Psoas muscle (tissue), 8 donors: ENCODE results near the gene ASTN1. TPM values are rescaled to one million over a fixed set of nuclear protein-coding genes. Genes with fewer than 3 reads are reported as not detected.

Experiments used
- ATAC-seq, 4 donors: fragments of 200-7000 bp; cut with Tn5 transposase; one replicate each; pipeline ENCODE4 v1.9.1; 2020; ENCODE audit warnings: moderate library complexity in 3 of 4, mild to moderate bottlenecking in 2 of 4
- DNase-seq, 2 donors: peaks; one replicate each; pipeline ENCODE4 v3.0.0-alpha.2; 2020
- H3K27ac ChIP-seq: fragments of 200-600 bp; one replicate; pipeline ENCODE4 v1.8.0; 2022
- H3K27me3 ChIP-seq, 3 donors: fragments of 200-600 bp in 1 of 3; one replicate each; pipeline versions ENCODE4 v1.6.1 to v1.8.0; 2013 to 2022; ENCODE audit warnings: low read length in 2 of 3, mild to moderate bottlenecking in 2 of 3, moderate library complexity in 1 of 3; ENCODE audit not compliant: insufficient read depth in 3 of 3
- H3K36me3 ChIP-seq, 2 donors: fragments of 200-600 bp in 1 of 2; one replicate each; pipeline versions ENCODE4 v1.6.1 to v1.8.0; 2013 to 2022; ENCODE audit warnings: low read depth in 1 of 2, mild to moderate bottlenecking in 1 of 2, moderate library complexity in 1 of 2; ENCODE audit not compliant: insufficient read depth in 1 of 2
- H3K4me1 ChIP-seq: fragments of 200-600 bp; one replicate; pipeline ENCODE4 v1.8.0; 2022
- H3K4me3 ChIP-seq: fragments of 200-600 bp; one replicate; pipeline ENCODE4 v1.8.0; 2022; ENCODE audit warnings: mild to moderate bottlenecking
- H3K9me3 ChIP-seq: fragments of 200-600 bp; one replicate; pipeline ENCODE4 v1.8.0; 2022
- WGBS, 3 donors: extraction: QIAGEN DNeasy Blood & Tissue Kit; methylation state at CpG; one replicate each; pipeline versions ENCODE4 v1.1.6 to v1.1.7; 2013; 5-methylcytosine and 5-hydroxymethylcytosine counted together
- intact Hi-C, 2 donors: fragments of 100-400 bp; cut with DNase I; formaldehyde crosslinking; loops; one replicate each; pipeline versions ENCODE4 v1.11.0 to v1.14.2; 2022
- polyA plus RNA-seq, 3 donors: library from polyadenylated mRNA; stranded (reverse); fragments of 200-250 nt; gene quantifications; one replicate each; pipeline ENCODE4 v1.2.3, GENCODE V29; 2013
- total RNA-seq, 4 donors: library from RNA; stranded (reverse); fragmentation: NEBNext Ultra II Directional in 2 of 4; extraction: Animal tissue kit (Norgen Biotek cat#: 25700) in 2 of 4; gene quantifications; one replicate each; pipeline versions ENCODE4 v1.2.1 to v1.2.4, GENCODE V29; 2021 to 2023
- TF ChIP-seq, protein P1 (sequence below): fragments of 200-600 bp; IDR thresholded peaks from one replicate; pipeline ENCODE4 v1.8.0; 2022; ENCODE audit warnings: antibody characterized with exemption
- donor health status: healthy with polysubstance abuse.
- donor health status: DM: no; HTN: no; CAD: no; lungs with moderate emphysema.
- donor health status: Bipolar disorder and iron deficiency.
- donor health status: healthy.
- donor health status: DM: yes; HTN: yes; CAD: no.
- donor health status: DM: no; HTN: no; CAD: no.
- donor health status: DM: no; HTN: no; CAD: no.
- donor health status: DM: yes; HTN: yes; CAD: no.

Gene ASTN1
- total and polyA plus RNA-seq, 7 donors: 0.03 to 0.51 (median 0.11) TPM; not detected in 1

DNA sequence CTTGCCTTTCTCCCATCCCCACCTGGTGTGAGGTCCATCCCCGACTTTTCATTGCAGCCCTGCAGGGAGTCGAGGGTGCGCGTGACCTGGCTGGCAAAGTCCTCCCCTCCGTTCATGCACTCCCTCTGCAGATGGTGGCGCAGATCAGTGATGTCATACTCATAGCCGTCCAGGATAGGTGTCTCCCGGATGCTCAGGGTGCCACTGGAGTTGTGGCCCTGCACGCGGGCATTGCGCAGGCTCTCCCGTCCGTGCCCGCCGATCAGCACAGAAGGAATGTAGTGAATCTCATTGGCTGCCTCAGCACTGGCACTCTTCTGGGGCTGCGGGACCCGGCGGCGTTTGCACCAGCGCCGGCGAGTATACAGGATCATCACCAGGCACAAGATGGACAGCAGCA lies 132.1 kb downstream of the ASTN1 start:
- ATAC-seq: no peak
- WGBS, 3 donors: 81 to 90% (median 88%) methylated on average over 22 of the region's 22 CpGs
- Histone ChIP-seq H3K36me3 (no peaks in the 10 kb centered on the region), H3K27ac (no peak overlapping the region), H3K9me3 (no peaks in the 10 kb centered on the region), H3K4me3 (no peak overlapping the region), H3K27me3 (peaks cover 0 to 2% (median 0%) of the 10 kb centered on the region in 3 donors), H3K4me1 (no peaks in the 10 kb centered on the region)
- DNase-seq: no peak
- TF ChIP-seq, protein P1, sequence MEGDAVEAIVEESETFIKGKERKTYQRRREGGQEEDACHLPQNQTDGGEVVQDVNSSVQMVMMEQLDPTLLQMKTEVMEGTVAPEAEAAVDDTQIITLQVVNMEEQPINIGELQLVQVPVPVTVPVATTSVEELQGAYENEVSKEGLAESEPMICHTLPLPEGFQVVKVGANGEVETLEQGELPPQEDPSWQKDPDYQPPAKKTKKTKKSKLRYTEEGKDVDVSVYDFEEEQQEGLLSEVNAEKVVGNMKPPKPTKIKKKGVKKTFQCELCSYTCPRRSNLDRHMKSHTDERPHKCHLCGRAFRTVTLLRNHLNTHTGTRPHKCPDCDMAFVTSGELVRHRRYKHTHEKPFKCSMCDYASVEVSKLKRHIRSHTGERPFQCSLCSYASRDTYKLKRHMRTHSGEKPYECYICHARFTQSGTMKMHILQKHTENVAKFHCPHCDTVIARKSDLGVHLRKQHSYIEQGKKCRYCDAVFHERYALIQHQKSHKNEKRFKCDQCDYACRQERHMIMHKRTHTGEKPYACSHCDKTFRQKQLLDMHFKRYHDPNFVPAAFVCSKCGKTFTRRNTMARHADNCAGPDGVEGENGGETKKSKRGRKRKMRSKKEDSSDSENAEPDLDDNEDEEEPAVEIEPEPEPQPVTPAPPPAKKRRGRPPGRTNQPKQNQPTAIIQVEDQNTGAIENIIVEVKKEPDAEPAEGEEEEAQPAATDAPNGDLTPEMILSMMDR: no peak
- intact Hi-C loops: no loop called here

DNA sequence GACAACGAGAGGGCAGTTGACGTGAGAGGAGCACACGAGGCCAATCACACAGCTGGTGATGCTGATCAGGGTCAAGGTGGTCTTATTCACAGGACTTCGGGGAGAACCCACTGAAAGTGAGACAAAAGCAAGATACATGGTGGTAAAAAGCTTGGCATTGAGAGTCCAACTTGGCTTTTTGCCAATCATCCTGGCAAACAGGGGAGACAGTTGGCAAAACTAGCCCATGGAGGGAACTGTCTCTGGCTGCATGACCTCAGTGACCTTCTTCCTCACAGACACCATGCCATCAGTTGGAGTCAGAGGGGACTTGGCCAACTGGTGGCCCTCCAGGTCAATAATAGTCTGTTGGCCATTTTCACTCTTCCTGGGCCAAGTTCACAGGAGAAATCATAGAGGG lies 139.9 kb downstream of the ASTN1 start:
- intact Hi-C loops: no loop called here
- ATAC-seq: no peak
- TF ChIP-seq, protein P1: no peak

DNA sequence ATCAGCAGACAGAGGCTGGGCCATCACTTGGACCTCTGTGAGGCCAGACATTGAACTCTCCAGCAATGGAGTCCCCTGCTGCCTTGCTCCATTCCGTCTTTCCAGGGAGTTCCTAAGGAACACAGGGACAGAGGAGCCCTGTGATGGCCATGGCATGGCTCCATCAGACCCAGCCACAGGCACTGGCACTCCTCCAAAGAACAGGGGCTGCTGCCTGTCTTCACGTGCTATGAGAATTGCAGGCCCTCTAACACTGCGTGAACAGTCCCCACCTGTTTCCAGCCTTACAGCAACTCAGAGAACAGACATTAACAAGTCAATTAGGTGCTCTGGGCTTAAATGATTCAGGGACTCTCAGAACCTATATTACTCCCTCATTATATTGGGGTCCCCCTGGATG lies 140.8 kb downstream of the ASTN1 start:
- no peaks in the 10 kb centered on the region for H3K36me3 ChIP-seq
- WGBS, 3 donors: 29 to 33% (median 30%) methylated on average over 3 of the region's 3 CpGs
- no peak for ATAC-seq
- H3K4me3 ChIP-seq: no peak overlapping the region
- peaks cover 0 to 3% (median 0%) of the 10 kb centered on the region in 3 donors for H3K27me3 ChIP-seq
- no peak for DNase-seq
- no peak overlapping the region for H3K27ac ChIP-seq
- H3K4me1 ChIP-seq: no peaks in the 10 kb centered on the region
- H3K9me3 ChIP-seq: no peaks in the 10 kb centered on the region
- TF ChIP-seq, protein P1: no peak
- intact Hi-C loops: no loop called here

More for the DNA sequence above, 139.9 kb downstream of the ASTN1 start:
- DNase-seq: no peak
- WGBS, 3 donors: 49 to 61% (median 55%) methylated on average over 4 of the region's 4 CpGs
- Histone ChIP-seq H3K27me3 (peaks cover 0 to 3% (median 0%) of the 10 kb centered on the region in 3 donors), H3K4me3 (no peak overlapping the region), H3K36me3 (no peaks in the 10 kb centered on the region), H3K27ac (no peak overlapping the region), H3K4me1 (no peaks in the 10 kb centered on the region), H3K9me3 (no peaks in the 10 kb centered on the region)

DNA sequence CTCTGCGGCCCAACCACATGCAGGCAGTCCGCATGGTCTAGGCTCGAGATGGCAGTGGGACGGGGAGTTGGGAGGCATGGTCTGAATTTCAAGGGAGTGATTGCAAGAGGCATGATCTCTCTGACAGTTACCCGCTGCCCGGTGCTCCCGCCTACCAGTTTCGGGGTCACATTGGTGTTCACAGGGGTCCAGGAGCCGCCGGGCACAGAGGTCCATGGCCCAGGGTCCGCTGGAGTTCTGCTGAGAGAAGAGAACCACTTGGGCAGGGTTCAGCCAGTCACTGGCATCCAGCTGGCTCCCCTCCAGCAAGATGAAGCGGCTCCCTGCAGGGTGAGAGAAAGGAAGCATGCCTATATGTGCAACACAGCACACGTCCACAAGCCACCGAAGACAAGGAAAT lies 141.3 kb downstream of the ASTN1 start:
- no peaks in the 10 kb centered on the region for H3K4me1 ChIP-seq
- 72 to 81% (median 75%) methylated on average over 14 of the region's 14 CpGs for WGBS, 3 donors
- H3K9me3 ChIP-seq: no peaks in the 10 kb centered on the region
- H3K27ac ChIP-seq: no peak overlapping the region
- ATAC-seq: no peak
- no peaks in the 10 kb centered on the region for H3K36me3 ChIP-seq
- peaks cover 0 to 3% (median 0%) of the 10 kb centered on the region in 3 donors for H3K27me3 ChIP-seq
- no peak overlapping the region for H3K4me3 ChIP-seq
- TF ChIP-seq, protein P1: no peak
- no peak for DNase-seq
- intact Hi-C loops: no loop called here

DNA sequence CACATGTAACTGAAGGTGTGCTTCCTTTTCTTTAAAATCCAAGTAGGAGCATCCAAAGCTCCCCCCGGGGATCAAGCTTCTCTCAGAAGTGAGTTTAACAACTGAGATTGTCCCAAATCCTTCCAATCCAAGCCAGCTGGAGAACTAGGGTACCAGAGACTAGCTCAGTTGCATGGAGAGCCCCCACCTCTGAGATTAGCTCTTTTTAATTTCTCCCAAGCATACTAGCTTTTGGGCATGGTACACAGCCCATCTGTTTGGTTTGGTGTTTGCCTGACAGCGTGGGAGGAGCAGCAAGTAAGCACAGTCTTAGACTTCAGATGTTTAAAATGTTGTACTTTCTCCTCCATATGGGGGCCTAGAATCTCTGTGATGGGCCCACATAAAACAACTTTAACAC lies 142.8 kb downstream of the ASTN1 start:
- H3K27ac ChIP-seq: no peak overlapping the region

More for the DNA sequence above, 142.8 kb downstream of the ASTN1 start:
- Histone ChIP-seq H3K4me3 (no peak overlapping the region), H3K4me1 (no peaks in the 10 kb centered on the region), H3K36me3 (no peaks in the 10 kb centered on the region), H3K9me3 (no peaks in the 10 kb centered on the region), H3K27me3 (peaks cover 0 to 3% (median 0%) of the 10 kb centered on the region in 3 donors)
- DNase-seq (no peak), ATAC-seq (no peak)
- 65 to 70% (median 66%) methylated on average over 2 of the region's 2 CpGs for WGBS, 3 donors
- TF ChIP-seq, protein P1: no peak
- intact Hi-C loops: no loop called here
